WTC11 (cell line): ENCODE results near the gene BABAM2.

Experiments used
- FOXP1 ChIP-seq: sonication (generic); formaldehyde crosslinking; IDR thresholded peaks from 2 replicates; pipeline ENCODE4 v1.8.0; 2022; ENCODE audit warnings: missing genetic modification reagents, mild to moderate bottlenecking, moderate library complexity, borderline replicate concordance
- IRF2 ChIP-seq: sonication (generic); formaldehyde crosslinking; IDR thresholded peaks from 2 replicates; pipeline ENCODE4 v1.8.0; 2022; ENCODE audit warnings: low read depth, missing genetic modification reagents, borderline replicate concordance
- KAT7 ChIP-seq: sonication (generic); formaldehyde crosslinking; IDR thresholded peaks from 2 replicates; pipeline ENCODE4 v1.8.1; 2023; ENCODE audit warnings: missing genetic modification reagents, mild to moderate bottlenecking, borderline replicate concordance
- NFYB ChIP-seq: sonication (generic); formaldehyde crosslinking; conservative IDR thresholded peaks from 2 replicates; pipeline ENCODE4 v1.8.0; 2022; ENCODE audit warnings: low read depth, missing genetic modification reagents
- TCF7 ChIP-seq: sonication (generic); formaldehyde crosslinking; IDR thresholded peaks from 2 replicates; pipeline ENCODE4 v1.8.0; 2022; ENCODE audit warnings: mild to moderate bottlenecking, low read depth, missing genetic modification reagents, moderate library complexity
- ZNF263 ChIP-seq: sonication (generic); formaldehyde crosslinking; IDR thresholded peaks from 2 replicates; pipeline ENCODE4 v1.8.1; 2022; ENCODE audit warnings: low read depth, mild to moderate bottlenecking, moderate library complexity, missing genetic modification reagents
- TF ChIP-seq, protein P1 (sequence below): fragments of 200-600 bp; IDR thresholded peaks from 2 replicates; pipeline ENCODE4 v1.8.0; 2022; ENCODE audit warnings: antibody characterized with exemption
- TF ChIP-seq, protein P2 (sequence below): sonication (generic); formaldehyde crosslinking; IDR thresholded peaks from 2 replicates; pipeline ENCODE4 v1.8.1; 2023; ENCODE audit warnings: mild to moderate bottlenecking, missing genetic modification reagents, moderate library complexity
- TF ChIP-seq, protein P3 (sequence below): sonication (generic); formaldehyde crosslinking; IDR thresholded peaks from 2 replicates; pipeline ENCODE4 v1.8.0; 2022; ENCODE audit warnings: mild to moderate bottlenecking, missing genetic modification reagents
- TF ChIP-seq, protein P4 (sequence below): fragments of 250-450 bp; sonication (Bioruptor Pico); IDR thresholded peaks from 2 replicates; pipeline ENCODE4 v2.1.2; 2022; ENCODE audit warnings: mild to moderate bottlenecking, moderate library complexity

DNA sequence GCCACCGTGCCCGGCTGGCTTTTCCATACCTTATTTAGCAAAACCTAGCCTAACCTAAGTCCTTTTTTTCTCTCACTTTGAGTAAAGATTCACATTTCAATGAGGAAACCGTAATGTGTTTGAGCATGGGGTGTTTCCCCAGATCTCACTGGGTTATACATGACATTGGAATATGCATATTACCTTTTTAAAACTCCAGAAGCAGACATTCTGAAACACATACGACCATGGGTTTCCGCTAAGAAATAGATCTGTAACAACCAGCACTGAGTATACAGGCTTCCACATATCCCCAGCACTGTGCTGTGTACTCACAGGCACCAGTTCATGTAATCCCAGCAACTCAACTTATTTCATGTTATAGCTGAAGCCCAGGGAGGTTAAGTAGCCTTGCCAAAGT lies 461.1 kb downstream of the BABAM2 start:
- TF ChIP-seq, protein P1, sequence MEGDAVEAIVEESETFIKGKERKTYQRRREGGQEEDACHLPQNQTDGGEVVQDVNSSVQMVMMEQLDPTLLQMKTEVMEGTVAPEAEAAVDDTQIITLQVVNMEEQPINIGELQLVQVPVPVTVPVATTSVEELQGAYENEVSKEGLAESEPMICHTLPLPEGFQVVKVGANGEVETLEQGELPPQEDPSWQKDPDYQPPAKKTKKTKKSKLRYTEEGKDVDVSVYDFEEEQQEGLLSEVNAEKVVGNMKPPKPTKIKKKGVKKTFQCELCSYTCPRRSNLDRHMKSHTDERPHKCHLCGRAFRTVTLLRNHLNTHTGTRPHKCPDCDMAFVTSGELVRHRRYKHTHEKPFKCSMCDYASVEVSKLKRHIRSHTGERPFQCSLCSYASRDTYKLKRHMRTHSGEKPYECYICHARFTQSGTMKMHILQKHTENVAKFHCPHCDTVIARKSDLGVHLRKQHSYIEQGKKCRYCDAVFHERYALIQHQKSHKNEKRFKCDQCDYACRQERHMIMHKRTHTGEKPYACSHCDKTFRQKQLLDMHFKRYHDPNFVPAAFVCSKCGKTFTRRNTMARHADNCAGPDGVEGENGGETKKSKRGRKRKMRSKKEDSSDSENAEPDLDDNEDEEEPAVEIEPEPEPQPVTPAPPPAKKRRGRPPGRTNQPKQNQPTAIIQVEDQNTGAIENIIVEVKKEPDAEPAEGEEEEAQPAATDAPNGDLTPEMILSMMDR = no peak
- TF ChIP-seq, protein P2, sequence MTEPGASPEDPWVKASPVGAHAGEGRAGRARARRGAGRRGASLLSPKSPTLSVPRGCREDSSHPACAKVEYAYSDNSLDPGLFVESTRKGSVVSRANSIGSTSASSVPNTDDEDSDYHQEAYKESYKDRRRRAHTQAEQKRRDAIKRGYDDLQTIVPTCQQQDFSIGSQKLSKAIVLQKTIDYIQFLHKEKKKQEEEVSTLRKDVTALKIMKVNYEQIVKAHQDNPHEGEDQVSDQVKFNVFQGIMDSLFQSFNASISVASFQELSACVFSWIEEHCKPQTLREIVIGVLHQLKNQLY (CRISPR knock-in tag) = no peak
- TF ChIP-seq IRF2 (CRISPR knock-in tag) (no peak), TCF7 (CRISPR knock-in tag) (no peak), ZNF263 (CRISPR knock-in tag) (no peak), NFYB (CRISPR knock-in tag) (no peak), KAT7 (CRISPR knock-in tag) (no peak), FOXP1 (CRISPR knock-in tag) (no peak)
- TF ChIP-seq, protein P3, sequence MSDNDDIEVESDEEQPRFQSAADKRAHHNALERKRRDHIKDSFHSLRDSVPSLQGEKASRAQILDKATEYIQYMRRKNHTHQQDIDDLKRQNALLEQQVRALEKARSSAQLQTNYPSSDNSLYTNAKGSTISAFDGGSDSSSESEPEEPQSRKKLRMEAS (CRISPR knock-in tag) = no peak
- TF ChIP-seq, protein P4, sequence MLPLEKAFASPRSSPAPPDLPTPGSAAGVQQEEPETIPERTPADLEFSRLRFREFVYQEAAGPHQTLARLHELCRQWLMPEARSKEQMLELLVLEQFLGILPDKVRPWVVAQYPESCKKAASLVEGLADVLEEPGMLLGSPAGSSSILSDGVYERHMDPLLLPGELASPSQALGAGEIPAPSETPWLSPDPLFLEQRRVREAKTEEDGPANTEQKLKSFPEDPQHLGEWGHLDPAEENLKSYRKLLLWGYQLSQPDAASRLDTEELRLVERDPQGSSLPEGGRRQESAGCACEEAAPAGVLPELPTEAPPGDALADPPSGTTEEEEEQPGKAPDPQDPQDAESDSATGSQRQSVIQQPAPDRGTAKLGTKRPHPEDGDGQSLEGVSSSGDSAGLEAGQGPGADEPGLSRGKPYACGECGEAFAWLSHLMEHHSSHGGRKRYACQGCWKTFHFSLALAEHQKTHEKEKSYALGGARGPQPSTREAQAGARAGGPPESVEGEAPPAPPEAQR (CRISPR knock-in tag) = no peak
